HG03378 (cell line): ENCODE data around the gene ADGRG6.

Source experiments
- ATAC-seq: cut with Tn5 transposase; IDR thresholded peaks from one replicate; pipeline ENCODE4 v1.9.1; 2021; ENCODE audit warnings: mild to moderate bottlenecking, moderate library complexity; ENCODE audit not compliant: unreplicated experiment

Gene ADGRG6

DNA sequence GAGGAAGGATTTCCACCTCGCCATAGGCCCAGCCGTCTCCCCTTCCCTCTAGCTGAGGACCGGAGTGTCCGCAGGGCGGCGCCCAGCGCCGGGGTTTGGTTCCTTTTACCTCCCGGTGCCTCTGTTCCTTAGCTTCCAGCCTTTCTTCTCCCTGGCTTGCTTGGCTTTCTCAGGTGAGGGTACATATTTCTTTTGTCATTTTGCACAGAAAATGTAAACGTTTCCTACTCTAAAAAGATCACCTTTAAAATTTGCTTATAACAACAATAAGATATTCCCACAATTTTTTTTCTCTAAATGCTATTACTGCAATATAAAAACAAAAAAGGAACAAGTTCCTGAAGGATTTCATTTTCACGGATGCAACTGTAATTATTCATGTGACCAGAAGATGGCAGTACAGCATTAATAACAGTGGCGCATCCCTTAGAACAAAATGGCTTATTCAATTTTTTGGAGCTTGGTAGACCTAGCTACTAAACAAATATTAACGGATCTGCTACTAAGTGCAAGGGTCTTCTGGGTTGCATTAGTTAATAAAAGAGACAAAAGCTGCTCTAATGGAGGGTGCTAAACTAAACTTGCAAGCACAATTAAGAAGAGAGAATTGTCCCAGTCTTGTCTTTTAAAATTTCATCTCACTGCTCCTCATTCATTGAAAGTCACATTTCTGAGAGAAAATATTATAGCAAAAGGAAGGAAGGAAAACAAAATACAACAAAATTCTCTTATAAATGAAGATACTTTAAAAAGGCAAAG is 172.9 kb downstream of the ADGRG6 start:
- peak; percentile 62 for ATAC-seq

DNA sequence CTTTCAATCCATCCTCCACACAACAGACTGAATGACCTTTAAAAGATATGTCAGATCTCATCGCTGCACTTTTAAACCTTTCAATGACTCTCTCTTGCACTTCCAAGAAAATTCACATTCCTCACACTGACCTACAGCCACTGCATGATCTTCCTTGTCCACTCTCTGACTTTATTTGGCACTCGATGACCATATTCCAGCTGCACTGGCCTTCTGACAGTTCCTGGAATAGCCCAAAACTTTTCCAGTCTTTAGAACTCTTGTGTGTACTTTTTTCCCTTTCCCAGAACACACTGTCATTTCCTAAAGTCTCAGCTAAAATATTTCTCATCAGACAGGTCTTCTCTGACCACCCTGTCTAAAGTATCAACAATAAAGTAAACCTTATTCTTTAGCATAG is 174.6 kb downstream of the ADGRG6 start:
- ATAC-seq, result no peak

GRCh38 chr6:142478117-142478516 is 176.3 kb downstream of the ADGRG6 start:
- no peak for ATAC-seq

GRCh38 chr6:142481466-142481865 is 179.7 kb downstream of the ADGRG6 start:
- no peak for ATAC-seq

DNA sequence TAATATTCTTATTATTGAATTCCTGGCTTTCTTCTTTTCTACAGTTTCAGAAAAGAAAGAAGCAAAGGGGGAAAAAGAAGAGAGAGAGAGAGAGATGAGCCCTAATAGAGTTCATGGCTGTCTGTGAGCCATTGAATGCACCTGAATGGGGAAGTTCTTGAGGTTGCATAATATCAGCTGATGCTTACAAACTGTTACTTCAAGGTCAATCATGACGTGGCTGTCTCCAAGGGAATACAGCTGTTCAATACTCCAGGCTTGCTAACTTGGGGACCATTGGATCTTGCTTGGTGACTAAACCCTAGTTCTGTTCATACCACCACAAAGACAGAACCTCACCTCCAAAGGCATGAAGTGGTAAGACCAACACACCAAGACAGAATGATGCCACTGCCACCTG is 180.4 kb downstream of the ADGRG6 start:
- ATAC-seq, result no peak

GRCh38 chr6:142482974-142483373 is 181.2 kb downstream of the ADGRG6 start:
- no peak for ATAC-seq

DNA sequence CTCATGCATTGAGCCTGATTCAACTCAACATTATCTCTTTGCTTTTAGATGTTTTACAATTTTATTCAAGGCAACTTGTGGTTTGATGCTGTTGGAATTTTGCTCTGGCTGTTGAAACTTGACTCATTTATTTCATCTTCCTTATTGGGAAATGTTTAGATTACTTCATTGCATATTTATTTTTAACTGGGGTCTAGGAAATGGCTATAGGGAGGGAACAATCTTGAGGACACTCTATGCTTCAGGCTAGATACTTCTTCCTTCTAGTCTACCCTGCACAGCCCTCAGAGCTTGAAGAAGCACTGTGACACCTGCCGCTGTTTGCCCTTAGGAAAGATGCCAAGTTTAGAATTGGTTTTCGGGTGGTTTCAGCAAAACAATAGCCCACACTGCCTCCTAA is 183.4 kb downstream of the ADGRG6 start:
- no peak for ATAC-seq

DNA sequence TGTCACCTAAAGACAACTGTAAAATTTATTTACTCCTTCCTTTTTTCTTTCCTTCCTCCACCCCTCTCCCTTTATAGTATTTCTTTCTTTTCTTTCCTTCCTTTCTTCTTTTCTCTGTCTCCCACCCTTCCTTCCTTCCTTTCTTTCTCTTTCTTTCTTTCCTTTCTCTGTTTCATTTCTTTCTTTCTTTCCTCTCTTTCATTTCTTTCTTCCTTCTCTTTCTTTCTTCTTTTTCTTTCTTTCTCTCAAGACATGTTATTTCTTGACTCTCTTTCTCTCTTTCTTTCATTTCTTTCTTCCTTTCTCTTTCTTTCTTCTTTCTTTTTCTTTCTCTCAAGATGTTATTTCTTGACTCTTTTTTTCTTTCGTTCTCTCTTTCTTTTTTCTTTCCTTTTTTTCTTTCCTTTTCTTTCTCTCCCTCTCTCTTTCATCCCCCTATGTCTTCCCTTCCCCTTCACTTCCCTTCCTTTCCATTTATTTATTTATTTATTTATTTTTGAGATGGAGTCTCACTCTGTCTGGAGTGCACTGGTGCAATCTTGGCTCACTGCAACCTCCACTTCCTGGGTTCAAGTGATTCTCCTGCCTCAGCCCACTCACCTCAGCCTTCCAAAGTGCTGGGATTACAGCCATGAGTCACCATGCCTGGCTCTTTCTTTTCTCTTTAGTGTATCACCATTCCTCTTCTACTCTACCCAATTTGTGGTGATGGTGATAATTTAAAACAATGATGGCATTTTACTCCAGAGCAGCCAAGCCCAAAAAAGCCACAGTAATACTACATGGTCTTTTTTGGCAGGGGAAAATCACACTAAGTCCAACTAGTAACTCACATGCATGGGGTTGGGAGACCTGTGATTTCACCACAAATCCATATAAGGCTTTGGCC is 188.2 kb downstream of the ADGRG6 start:
- no peak for ATAC-seq
